Endothelial cell of umbilical vein (primary cell): ENCODE results near the gene CWC27. TPM values are rescaled to one million over a fixed set of nuclear protein-coding genes. Genes with fewer than 3 reads are reported as not detected.

Source experiments
- BruUV-seq: library from RNA; stranded (reverse); fragments of 400-500 nt; replicated peaks from 2 replicates; lab custom pipeline; 2021; lab: Mats Ljungman, UMichigan
- CTCF ChIA-PET: fragments of 300-600, 350-600 bp; sonication (Branson Sonifier 250); formaldehyde crosslinking; loops from one replicate; lab custom pipeline; 2021; ENCODE audit warnings: antibody characterized with exemption, inconsistent platforms; lab: Charles Lee
- POLR2A ChIA-PET: fragments of 300-600, 350-600 bp; sonication (Branson Sonifier 250); formaldehyde crosslinking; loops from one replicate; lab custom pipeline; 2021; ENCODE audit warnings: antibody characterized with exemption, inconsistent platforms; lab: Charles Lee
- DNase-seq: peaks from one replicate; pipeline ENCODE4 v3.0.0-alpha.2; 2011; ENCODE audit warnings: low read depth, low spot score
- FAIRE-seq: peaks from 2 replicates; lab custom pipeline; 2011; peaks lifted over from hg19 to GRCh38; lab: Jason Lieb, UNC
- H2AFZ ChIP-seq: 2 replicates; pipeline ENCODE4 v1.6.0; 2012; ENCODE audit warnings: low read depth, low read length, control low read depth, inconsistent platforms
- H3K27ac ChIP-seq: 2 replicates; pipeline ENCODE4 v1.5.1; 2011; ENCODE audit warnings: low read depth, mild to moderate bottlenecking, control low read depth, low read length, moderate library complexity; ENCODE audit not compliant: insufficient read depth
- H3K27me3 ChIP-seq, 2 experiments: 2 replicates each; pipeline versions ENCODE4 v1.6.0 to v1.6.1; 2011; ENCODE audit warnings: low read length in 2 of 2, mixed read lengths in 1 of 2; ENCODE audit not compliant: control insufficient read depth in 2 of 2, insufficient read depth in 2 of 2
- H3K36me3 ChIP-seq, 2 experiments: 2 replicates in 1 of 2; 3 replicates in 1 of 2; pipeline ENCODE4 v1.5.1; 2011; ENCODE audit warnings: low read length in 2 of 2, mild to moderate bottlenecking in 1 of 2, moderate library complexity in 1 of 2; ENCODE audit not compliant: control insufficient read depth in 2 of 2, insufficient read depth in 2 of 2; ENCODE audit errors: extremely low read depth in 1 of 2
- H3K4me1 ChIP-seq: 3 replicates; pipeline ENCODE4 v1.5.1; 2011; ENCODE audit warnings: mild to moderate bottlenecking, low read length; ENCODE audit not compliant: control insufficient read depth, insufficient read depth; ENCODE audit errors: extremely low read depth
- H3K4me2 ChIP-seq: 2 replicates; pipeline ENCODE4 v1.6.1; 2011; ENCODE audit warnings: low read length, control low read depth, mixed read lengths; ENCODE audit not compliant: insufficient read depth
- H3K4me3 ChIP-seq, 3 experiments: fragments of 200-600 bp in 1 of 3; sonication (generic), shearing (Covaris generic) in 1 of 3; replicated peaks in 1 of 3; 2 replicates each; pipeline ENCODE4 v1.5.1; 2011 to 2016; ENCODE audit warnings: control low read depth in 3 of 3, low read length in 3 of 3, mild to moderate bottlenecking in 2 of 3, inconsistent platforms in 1 of 3, low read depth in 1 of 3, moderate library complexity in 1 of 3; ENCODE audit not compliant: insufficient read depth in 1 of 3
- H3K79me2 ChIP-seq: 2 replicates; pipeline ENCODE4 v1.6.0; 2012; ENCODE audit warnings: low read length, inconsistent platforms; ENCODE audit not compliant: control insufficient read depth, insufficient read depth
- H3K9ac ChIP-seq: replicated peaks from 2 replicates; pipeline ENCODE3; 2011; ENCODE audit warnings: low read length, control low read depth; ENCODE audit not compliant: insufficient read depth; ENCODE audit errors: extremely low read depth
- H3K9me1 ChIP-seq: replicated peaks from 3 replicates; pipeline ENCODE4 v1.6.0; 2011; ENCODE audit warnings: mild to moderate bottlenecking, low read length; ENCODE audit not compliant: control insufficient read depth, insufficient read depth; ENCODE audit errors: extremely low read depth
- H3K9me3 ChIP-seq: replicated peaks from 2 replicates; pipeline ENCODE4 v1.5.1; 2012; ENCODE audit warnings: low read length, inconsistent platforms; ENCODE audit not compliant: control insufficient read depth, insufficient read depth
- H4K20me1 ChIP-seq: replicated peaks from 2 replicates; pipeline ENCODE3; 2011; ENCODE audit warnings: mild to moderate bottlenecking, low read length; ENCODE audit not compliant: control insufficient read depth, insufficient read depth; ENCODE audit errors: extremely low read depth
- CTCF ChIP-seq, 2 donors: IDR thresholded peaks; 1 replicate in 1 of 2; 2 replicates in 1 of 2; pipeline ENCODE4 v1.5.1; 2011; ENCODE audit warnings: low read length in 2 of 2, mild to moderate bottlenecking in 2 of 2, moderate library complexity in 2 of 2, control low read depth in 1 of 2, inconsistent platforms in 1 of 2, low read depth in 1 of 2; ENCODE audit not compliant: insufficient read depth in 1 of 2; ENCODE audit errors: extremely low read depth in 1 of 2
- EZH2 ChIP-seq: IDR thresholded peaks from 2 replicates; pipeline ENCODE4 v1.6.1; 2012; ENCODE audit warnings: borderline replicate concordance, low read depth, mild to moderate bottlenecking, moderate library complexity, low read length, inconsistent platforms; ENCODE audit not compliant: severe bottlenecking
- FOS ChIP-seq: IDR thresholded peaks from 2 replicates; pipeline ENCODE4 v1.6.1; 2011; ENCODE audit warnings: mild to moderate bottlenecking, low read length, moderate library complexity, borderline replicate concordance; ENCODE audit not compliant: insufficient read depth
- GATA2 ChIP-seq: IDR thresholded peaks from 2 replicates; pipeline ENCODE4 v1.7.0; 2011; ENCODE audit warnings: low read depth, mild to moderate bottlenecking, moderate library complexity, mixed read lengths, low read length; ENCODE audit not compliant: insufficient read length, insufficient read depth
- JUN ChIP-seq: IDR thresholded peaks from 2 replicates; pipeline ENCODE4 v1.6.1; 2011; ENCODE audit warnings: borderline replicate concordance, low read depth; ENCODE audit not compliant: insufficient read length, insufficient read depth
- MAX ChIP-seq: IDR thresholded peaks from 2 replicates; pipeline ENCODE4 v1.6.1; 2011; ENCODE audit not compliant: insufficient read depth, insufficient read length
- MYC ChIP-seq: IDR thresholded peaks from one replicate; pipeline ENCODE4 v1.6.1; 2011; ENCODE audit warnings: mild to moderate bottlenecking, low read depth, low read length
- POLR2A ChIP-seq: IDR thresholded peaks from 2 replicates; pipeline ENCODE4 v1.6.1; 2012; ENCODE audit warnings: low read depth, mild to moderate bottlenecking, control low read depth, low read length
- POLR2AphosphoS5 ChIP-seq: IDR thresholded peaks from 2 replicates; pipeline ENCODE4 v1.6.1; 2012; ENCODE audit warnings: low read depth, mild to moderate bottlenecking, control low read depth, low read length, moderate library complexity; ENCODE audit not compliant: insufficient read depth
- dilution Hi-C: fragments of 300-500 bp; cut with MboI; formaldehyde crosslinking; loops from one replicate; pipeline ENCODE4 v1.15.0; 2019; ENCODE audit warnings: low sequenced_read_pairs; ENCODE audit not compliant: extremely low pct_ligation_motif_present
- intact Hi-C: fragments of 100-400 bp; cut with micrococcal nuclease; formaldehyde crosslinking; loops from one replicate; pipeline ENCODE4 v1.10.0; 2022
- polyA plus RNA-seq, 4 experiments: library from polyadenylated mRNA; depleted of rRNA in 3 of 4; stranded (reverse) in 3 of 4; unstranded in 1 of 4; fragments of >200 nt; gene quantifications; 2 replicates each; pipeline versions ENCODE4 v1.2.1 to v1.2.3, GENCODE V29; 2011 to 2012; ENCODE audit warnings: missing spikeins in 1 of 4
- total RNA-seq: library from RNA; stranded (reverse); gene quantifications from 2 replicates; pipeline ENCODE4 v1.2.3, GENCODE V29; 2021

Gene CWC27
- total and polyA plus RNA-seq, 2 donors (not counting 3 experiments of a cell fraction or from before 2014, with no cell fraction given): 11.9 to 23.8 TPM

GRCh38 chr5:64838376-64838775, 69.6 kb downstream of the CWC27 start:
- DNase-seq (peak; percentile 52), FAIRE-seq (peak; percentile 43)
- ChIA-PET CTCF (interaction anchor here (1.0 to 1.6 kb wide), 3 partner anchors 31 to 707 kb away, joined by 3 to 6 read pairs (median 3); no protein-coding TSS in a partner anchor), POLR2A (no interaction called here)
- Histone ChIP-seq H3K36me3 (no peaks in the 10 kb centered on the region), H3K4me2 (peak overlapping the region; percentile 42), H4K20me1 (no peaks in the 10 kb centered on the region), H2AFZ (no peak overlapping the region), H3K9me3 (no peaks in the 10 kb centered on the region), H3K9me1 (no peaks in the 10 kb centered on the region), H3K9ac (no peak overlapping the region), H3K27ac (peak overlapping the region; percentile 55), H3K27me3 (no peaks in the 10 kb centered on the region), H3K4me1 (peaks cover 46% of the 10 kb centered on the region), H3K4me3 (no peak overlapping the region), H3K79me2 (no peaks in the 10 kb centered on the region)
- TF ChIP-seq MAX: no peak
- TF ChIP-seq POLR2AphosphoS5: no peak
- no peak for TF ChIP-seq GATA2
- no peak for TF ChIP-seq CTCF (IDR thresholded peaks at IDR 0.05; ENCODE audit: extremely low read depth in 1 of 2, insufficient read depth in 1 of 2, low read depth in 1 of 2, low read length in 2 of 2)
- TF ChIP-seq POLR2A: no peak
- TF ChIP-seq JUN: no peak
- no peak for TF ChIP-seq EZH2
- no peak for TF ChIP-seq MYC
- TF ChIP-seq FOS: no peak
- intact Hi-C loops: no loop called here
- dilution Hi-C loops: no loop called here
- no TSS peak for BruUV-seq
